Measurements from ENCODE around the gene PLD2.
"Not testable (repeated sequence)": the region's sequence is repeated elsewhere in the genome, so short reads cannot be mapped to it uniquely, and the experiment has no call there.

Gene PLD2

DNA sequence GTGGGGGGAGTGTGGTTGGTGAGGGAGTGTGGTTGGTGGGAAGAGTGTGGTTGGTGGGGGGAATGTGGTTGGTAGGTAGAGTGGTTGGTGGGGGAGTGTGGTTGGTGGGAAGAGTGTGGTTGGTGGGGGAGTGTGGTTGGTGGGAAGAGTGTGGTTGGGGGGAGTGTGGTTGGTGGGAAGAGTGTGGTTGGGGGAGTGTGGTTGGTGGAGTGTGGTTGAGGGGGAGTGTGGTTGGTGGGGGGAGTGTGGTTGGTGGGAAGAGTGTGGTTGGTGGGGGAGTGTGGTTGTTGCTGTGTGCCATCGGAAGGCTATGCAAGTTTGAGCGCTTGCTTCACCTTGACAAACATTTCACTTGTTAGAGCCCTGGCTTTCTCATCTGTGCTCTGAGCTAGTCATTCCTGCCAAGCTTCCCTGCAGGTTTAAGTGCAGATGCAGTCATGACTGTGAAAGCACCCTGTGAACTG is 46.3 kb downstream of the PLD2 start:
- Histone ChIP-seq H3K27ac (ENCODE audit: low read depth, low read length) (no peak overlapping the region), H3K27me3 (ENCODE audit: control insufficient read depth in 5 of 5, insufficient read depth in 4 of 5, low read length in 5 of 5) (no peaks in the 10 kb centered on the region)

GRCh38 chr17:4854111-4854681 is 47.2 kb downstream of the PLD2 start:
- Histone ChIP-seq H3K36me3 (ENCODE audit: control insufficient read depth in 5 of 5, insufficient read depth in 5 of 5, low read length in 5 of 5) (peaks cover 0 to 10% (median 4%) of the 10 kb centered on the region in 5 donors), H3K27me3 (ENCODE audit: control insufficient read depth in 5 of 5, insufficient read depth in 4 of 5, low read length in 5 of 5) (no peaks in the 10 kb centered on the region), H3K9ac (ENCODE audit: low read length in 5 of 5) (no peak overlapping the region), H3K9me3 (ENCODE audit: control insufficient read depth in 5 of 5, low read length in 5 of 5) (no peaks in the 10 kb centered on the region), H3K4me1 (ENCODE audit: control insufficient read depth in 5 of 5, insufficient read depth in 5 of 5, low read length in 5 of 5) (peaks cover 4 to 46% (median 13%) of the 10 kb centered on the region in 5 donors), H3K27ac (ENCODE audit: low read depth, low read length) (no peak overlapping the region), H3K4me3 (ENCODE audit: low read depth in 1 of 5, low read length in 5 of 5) (no peak overlapping the region)

More for the DNA sequence above, 46.3 kb downstream of the PLD2 start:
- Histone ChIP-seq H3K9me3 (ENCODE audit: control insufficient read depth in 5 of 5, low read length in 5 of 5) (no peaks in the 10 kb centered on the region), H3K36me3 (ENCODE audit: control insufficient read depth in 5 of 5, insufficient read depth in 5 of 5, low read length in 5 of 5) (peaks cover 0 to 10% (median 5%) of the 10 kb centered on the region in 5 donors), H3K4me1 (ENCODE audit: control insufficient read depth in 5 of 5, insufficient read depth in 5 of 5, low read length in 5 of 5) (peaks cover 4 to 41% (median 8%) of the 10 kb centered on the region in 5 donors), H3K9ac (ENCODE audit: low read length in 5 of 5) (no peak overlapping the region), H3K4me3 (ENCODE audit: low read depth in 1 of 5, low read length in 5 of 5) (no peak overlapping the region)

- H3K4me1 ChIP-seq (ENCODE audit: control insufficient read depth in 5 of 5, insufficient read depth in 5 of 5, low read length in 5 of 5), result peaks cover 7 to 50% (median 21%) of the 10 kb centered on the region in 5 donors
- no peak overlapping the region for H3K9ac ChIP-seq (ENCODE audit: low read length in 5 of 5)
- H3K36me3 ChIP-seq (ENCODE audit: control insufficient read depth in 5 of 5, insufficient read depth in 5 of 5, low read length in 5 of 5), result peaks cover 0 to 15% (median 7%) of the 10 kb centered on the region in 5 donors
- H3K27me3 ChIP-seq (ENCODE audit: control insufficient read depth in 5 of 5, insufficient read depth in 4 of 5, low read length in 5 of 5), result no peaks in the 10 kb centered on the region
- no peak overlapping the region for H3K27ac ChIP-seq (ENCODE audit: low read depth, low read length)
- no peak overlapping the region for H3K4me3 ChIP-seq (ENCODE audit: low read depth in 1 of 5, low read length in 5 of 5)
- no peaks in the 10 kb centered on the region for H3K9me3 ChIP-seq (ENCODE audit: control insufficient read depth in 5 of 5, low read length in 5 of 5)
Observed at GRCh38 chr17:4856271-4856936, 49.5 kb downstream of the PLD2 start.

DNA sequence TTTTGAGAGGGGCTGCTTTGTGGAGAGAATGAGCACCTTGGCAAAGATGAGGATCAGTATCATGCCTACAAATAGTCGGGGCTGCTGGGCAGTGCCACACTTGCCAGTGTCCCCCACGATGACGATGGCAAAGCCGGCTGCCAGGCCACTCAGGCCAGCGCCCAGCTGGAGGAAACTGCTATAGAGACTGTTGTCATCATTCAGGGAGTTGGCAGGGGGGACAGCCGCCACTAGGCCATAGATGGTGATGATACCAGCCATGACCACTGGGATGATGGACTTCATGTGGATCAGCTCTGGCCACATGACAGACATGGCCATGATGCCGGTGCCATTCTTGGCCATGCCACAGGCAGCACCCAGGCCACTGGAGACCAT is 50.0 kb downstream of the PLD2 start:
- Histone ChIP-seq H3K4me1 (ENCODE audit: control insufficient read depth in 5 of 5, insufficient read depth in 5 of 5, low read length in 5 of 5) (peaks cover 7 to 50% (median 21%) of the 10 kb centered on the region in 5 donors), H3K9me3 (ENCODE audit: control insufficient read depth in 5 of 5, low read length in 5 of 5) (no peaks in the 10 kb centered on the region), H3K9ac (ENCODE audit: low read length in 5 of 5) (no peak overlapping the region), H3K27me3 (ENCODE audit: control insufficient read depth in 5 of 5, insufficient read depth in 4 of 5, low read length in 5 of 5) (no peaks in the 10 kb centered on the region), H3K27ac (ENCODE audit: low read depth, low read length) (peak overlapping the region; percentile 64), H3K36me3 (ENCODE audit: control insufficient read depth in 5 of 5, insufficient read depth in 5 of 5, low read length in 5 of 5) (peaks cover 0 to 15% (median 7%) of the 10 kb centered on the region in 5 donors), H3K4me3 (ENCODE audit: low read depth in 1 of 5, low read length in 5 of 5) (no peak overlapping the region)

DNA sequence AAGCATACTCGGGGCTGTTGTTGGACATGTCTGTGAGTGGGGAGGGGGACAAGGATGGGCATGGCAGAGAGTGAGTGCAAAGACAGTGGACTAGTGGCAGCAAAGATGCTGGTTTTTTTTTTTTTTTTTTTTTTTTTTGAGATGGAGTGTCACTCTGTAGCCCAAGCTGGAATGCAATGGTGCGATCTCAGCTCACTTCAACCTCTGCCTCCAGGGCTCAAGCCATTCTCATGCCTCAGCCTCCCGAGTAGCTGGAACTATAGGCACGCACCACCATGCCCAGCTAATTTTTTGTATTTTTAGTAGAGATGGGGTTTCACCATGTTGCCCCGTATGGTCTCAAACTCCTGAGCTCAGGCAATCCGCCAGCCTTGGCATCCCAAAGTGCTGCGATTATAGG is 50.4 kb downstream of the PLD2 start:
- not testable (repeated sequence) for H3K9me3 ChIP-seq (ENCODE audit: control insufficient read depth in 5 of 5, low read length in 5 of 5); H3K4me3 ChIP-seq (ENCODE audit: low read depth in 1 of 5, low read length in 5 of 5); H3K27me3 ChIP-seq (ENCODE audit: control insufficient read depth in 5 of 5, insufficient read depth in 4 of 5, low read length in 5 of 5)
- H3K36me3 ChIP-seq (ENCODE audit: control insufficient read depth in 5 of 5, insufficient read depth in 5 of 5, low read length in 5 of 5), result peaks cover 0 to 15% (median 7%) of the 10 kb centered on the region in 5 donors
- peak overlapping the region in 1 of 5 donors; percentile 24 for H3K9ac ChIP-seq (ENCODE audit: low read length in 5 of 5)
- H3K27ac ChIP-seq (ENCODE audit: low read depth, low read length), result peak overlapping the region; percentile 64
- H3K4me1 ChIP-seq (ENCODE audit: control insufficient read depth in 5 of 5, insufficient read depth in 5 of 5, low read length in 5 of 5), result peaks cover 7 to 50% (median 21%) of the 10 kb centered on the region in 5 donors

DNA sequence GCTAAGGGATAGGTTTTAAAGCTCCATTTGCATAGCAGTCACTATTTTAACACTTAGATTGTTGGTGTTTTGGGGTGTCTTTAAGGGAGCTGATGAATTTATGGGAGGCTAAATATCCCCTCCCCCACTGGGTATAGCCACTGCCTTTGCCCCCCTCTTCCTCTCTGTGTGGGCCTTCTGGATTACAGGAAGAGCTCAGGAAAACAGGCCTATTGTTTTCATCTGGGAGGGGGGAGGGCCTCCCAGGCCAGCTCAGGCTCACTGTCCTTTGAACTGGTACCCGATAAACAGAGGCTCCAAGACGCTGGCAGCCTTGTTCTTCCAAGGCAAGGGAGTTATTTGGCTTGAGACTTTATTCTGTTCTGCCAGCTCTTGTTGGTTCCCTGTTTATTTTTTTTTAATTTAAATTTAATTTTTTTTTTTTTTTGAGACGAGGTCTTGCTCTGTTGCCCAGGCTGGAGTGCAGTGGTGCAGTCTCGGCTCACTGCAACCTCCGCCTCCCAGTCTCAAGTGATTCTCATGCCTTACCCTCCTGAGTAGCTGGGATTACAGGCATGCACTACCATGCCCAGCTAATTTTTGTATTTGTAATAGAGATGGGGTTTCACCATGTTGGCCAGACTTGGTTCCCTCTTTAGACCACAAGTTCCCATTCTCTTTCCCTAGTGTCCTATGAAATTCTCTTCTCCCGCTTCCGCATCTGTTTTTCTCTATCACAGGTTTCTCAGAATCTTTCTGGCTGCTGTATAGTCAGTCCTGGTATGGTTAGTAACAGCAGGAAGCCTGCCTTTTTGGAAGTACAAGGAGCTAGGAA is 51.3 kb downstream of the PLD2 start:
- peak overlapping the region; percentile 69 for H3K27ac ChIP-seq (ENCODE audit: low read depth, low read length)
- H3K9ac ChIP-seq (ENCODE audit: low read length in 5 of 5), result peak overlapping the region in 3 of 5 donors; percentile 53 to 71 (median 62)
- H3K4me3 ChIP-seq (ENCODE audit: low read depth in 1 of 5, low read length in 5 of 5), result peak overlapping the region in 3 of 5 donors; percentile 11 to 45 (median 36)
- H3K9me3 ChIP-seq (ENCODE audit: control insufficient read depth in 5 of 5, low read length in 5 of 5), result no peaks in the 10 kb centered on the region
- H3K36me3 ChIP-seq (ENCODE audit: control insufficient read depth in 5 of 5, insufficient read depth in 5 of 5, low read length in 5 of 5), result peaks cover 0 to 15% (median 7%) of the 10 kb centered on the region in 5 donors
- no peaks in the 10 kb centered on the region for H3K27me3 ChIP-seq (ENCODE audit: control insufficient read depth in 5 of 5, insufficient read depth in 4 of 5, low read length in 5 of 5)
- H3K4me1 ChIP-seq (ENCODE audit: control insufficient read depth in 5 of 5, insufficient read depth in 5 of 5, low read length in 5 of 5), result peaks cover 7 to 52% (median 21%) of the 10 kb centered on the region in 5 donors

DNA sequence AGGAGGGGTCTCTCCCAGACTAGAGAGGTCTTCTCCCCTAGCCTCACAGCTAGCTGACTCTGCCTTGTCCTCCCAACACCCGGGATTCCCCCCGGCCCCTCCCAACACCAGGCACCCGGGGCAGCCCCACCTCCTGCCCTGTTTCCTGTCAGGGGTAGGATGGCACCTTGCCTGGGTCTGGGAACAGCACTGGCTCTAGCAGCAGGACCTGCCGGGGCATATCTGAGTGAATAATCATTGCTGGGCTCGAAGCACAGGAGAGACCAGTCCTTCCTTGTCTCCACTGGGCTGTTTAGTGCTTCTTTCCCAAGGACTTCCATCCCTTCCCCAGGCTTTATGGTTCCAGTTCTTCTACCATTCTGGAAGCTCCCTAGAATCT is 51.9 kb downstream of the PLD2 start:
- H3K36me3 ChIP-seq (ENCODE audit: control insufficient read depth in 5 of 5, insufficient read depth in 5 of 5, low read length in 5 of 5), result peaks cover 0 to 15% (median 7%) of the 10 kb centered on the region in 5 donors
- H3K9me3 ChIP-seq (ENCODE audit: control insufficient read depth in 5 of 5, low read length in 5 of 5), result no peaks in the 10 kb centered on the region
- peak overlapping the region; percentile 69 for H3K27ac ChIP-seq (ENCODE audit: low read depth, low read length)
- H3K27me3 ChIP-seq (ENCODE audit: control insufficient read depth in 5 of 5, insufficient read depth in 4 of 5, low read length in 5 of 5), result no peaks in the 10 kb centered on the region
- H3K4me3 ChIP-seq (ENCODE audit: low read depth in 1 of 5, low read length in 5 of 5), result peak overlapping the region in 3 of 5 donors; percentile 36 to 51 (median 45)
- H3K4me1 ChIP-seq (ENCODE audit: control insufficient read depth in 5 of 5, insufficient read depth in 5 of 5, low read length in 5 of 5), result peaks cover 7 to 53% (median 21%) of the 10 kb centered on the region in 5 donors
- H3K9ac ChIP-seq (ENCODE audit: low read length in 5 of 5), result peak overlapping the region in 3 of 5 donors; percentile 41 to 71 (median 62)

- peak overlapping the region; percentile 41 for H3K27ac ChIP-seq (ENCODE audit: low read depth, low read length)
- H3K4me3 ChIP-seq (ENCODE audit: low read depth in 1 of 5, low read length in 5 of 5), result peak overlapping the region in 4 of 5 donors; percentile 17 to 46 (median 42)
- H3K27me3 ChIP-seq (ENCODE audit: control insufficient read depth in 5 of 5, insufficient read depth in 4 of 5, low read length in 5 of 5), result no peaks in the 10 kb centered on the region
- H3K9ac ChIP-seq (ENCODE audit: low read length in 5 of 5), result peak overlapping the region in 2 of 5 donors; percentile 51 to 60
- peaks cover 0 to 5% (median 4%) of the 10 kb centered on the region in 5 donors for H3K36me3 ChIP-seq (ENCODE audit: control insufficient read depth in 5 of 5, insufficient read depth in 5 of 5, low read length in 5 of 5)
- H3K4me1 ChIP-seq (ENCODE audit: control insufficient read depth in 5 of 5, insufficient read depth in 5 of 5, low read length in 5 of 5), result peaks cover 7 to 53% (median 21%) of the 10 kb centered on the region in 5 donors
- H3K9me3 ChIP-seq (ENCODE audit: control insufficient read depth in 5 of 5, low read length in 5 of 5), result no peaks in the 10 kb centered on the region
Observed at GRCh38 chr17:4859816-4860625, 53.1 kb downstream of the PLD2 start.

DNA sequence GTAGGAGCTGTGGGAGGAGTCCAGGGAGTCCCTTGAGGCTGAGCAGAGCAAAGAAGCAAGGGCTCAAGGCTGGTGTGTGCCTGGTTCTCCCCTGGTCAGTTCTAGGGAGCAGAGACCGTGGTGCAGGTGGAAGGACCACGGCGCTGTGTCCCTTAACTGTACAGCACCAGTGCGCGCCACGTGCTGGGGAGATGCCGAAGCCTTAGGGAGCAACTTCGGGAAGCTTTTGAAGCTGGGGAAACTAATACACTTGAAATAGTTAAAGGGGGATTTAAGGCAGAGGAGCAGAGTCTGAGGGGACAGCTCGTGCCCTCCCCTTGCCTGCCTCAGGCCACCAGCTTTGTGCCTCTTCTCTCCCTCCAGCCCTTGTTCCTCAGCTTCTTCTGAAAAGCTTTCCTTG is 53.7 kb downstream of the PLD2 start:
- Histone ChIP-seq H3K36me3 (ENCODE audit: control insufficient read depth in 5 of 5, insufficient read depth in 5 of 5, low read length in 5 of 5) (peaks cover 0 to 5% (median 4%) of the 10 kb centered on the region in 5 donors), H3K9ac (ENCODE audit: low read length in 5 of 5) (peak overlapping the region in 1 of 5 donors; percentile 60), H3K9me3 (ENCODE audit: control insufficient read depth in 5 of 5, low read length in 5 of 5) (no peaks in the 10 kb centered on the region), H3K27ac (ENCODE audit: low read depth, low read length) (peak overlapping the region; percentile 41), H3K4me3 (ENCODE audit: low read depth in 1 of 5, low read length in 5 of 5) (peak overlapping the region in 4 of 5 donors; percentile 6 to 46 (median 30)), H3K27me3 (ENCODE audit: control insufficient read depth in 5 of 5, insufficient read depth in 4 of 5, low read length in 5 of 5) (no peaks in the 10 kb centered on the region), H3K4me1 (ENCODE audit: control insufficient read depth in 5 of 5, insufficient read depth in 5 of 5, low read length in 5 of 5) (peaks cover 7 to 53% (median 21%) of the 10 kb centered on the region in 5 donors)

All from subcutaneous abdominal adipose tissue (tissue), 5 donors.